CD4-positive, alpha-beta T cell (primary cell): ENCODE results near the gene PLCXD1. TPM values are rescaled to one million over a fixed set of nuclear protein-coding genes. Genes with fewer than 3 reads are reported as not detected.

ENCODE experiments used
- ATAC-seq: fragments of 200-7000 bp; cut with Tn5 transposase; one replicate; pipeline ENCODE4 v1.10.0; 2022; ENCODE audit warnings: mild to moderate bottlenecking; ENCODE audit not compliant: poor library complexity
- CTCF ChIA-PET: fragments of 350-600 bp; sonication (Branson Sonifier 250); formaldehyde crosslinking; loops from one replicate; lab custom pipeline; 2021; ENCODE audit warnings: antibody characterized with exemption, inconsistent platforms; lab: Charles Lee
- POLR2A ChIA-PET: fragments of 350-600 bp; sonication (Branson Sonifier 250); formaldehyde crosslinking; loops from one replicate; lab custom pipeline; 2021; ENCODE audit warnings: antibody characterized with exemption, inconsistent platforms; lab: Charles Lee
- DNase-seq, 14 experiments: peaks; one replicate each; pipeline ENCODE4 v3.0.0-alpha.2; 2013 to 2020; ENCODE audit warnings: mixed read lengths in 2 of 14
- H3K27ac ChIP-seq, 2 donors: one replicate each; pipeline versions ENCODE4 v1.5.1 to v1.7.0; 2013; ENCODE audit warnings: low read length in 2 of 2, low read depth in 1 of 2, mild to moderate bottlenecking in 1 of 2
- H3K27me3 ChIP-seq, 2 experiments: 1 replicate in 1 of 2; 2 replicates in 1 of 2; pipeline versions ENCODE4 v1.6.1 to v1.7.0; 2013; ENCODE audit warnings: low read length in 2 of 2, control low read depth in 1 of 2, mild to moderate bottlenecking in 1 of 2, moderate library complexity in 1 of 2; ENCODE audit not compliant: insufficient read depth in 2 of 2, control insufficient read depth in 1 of 2
- H3K36me3 ChIP-seq: one replicate; pipeline ENCODE4 v1.6.1; 2013; ENCODE audit warnings: low read length, control low read depth; ENCODE audit not compliant: insufficient read depth
- H3K4me1 ChIP-seq: one replicate; pipeline ENCODE4 v1.6.1; 2013; ENCODE audit warnings: low read length, control low read depth; ENCODE audit not compliant: insufficient read depth
- H3K4me3 ChIP-seq: one replicate; pipeline ENCODE4 v1.5.1; 2013; ENCODE audit warnings: mild to moderate bottlenecking, low read length, moderate library complexity
- H3K9me3 ChIP-seq, 2 experiments: 1 replicate in 1 of 2; 2 replicates in 1 of 2; pipeline versions ENCODE4 v1.6.1 to v1.7.0; 2013; ENCODE audit warnings: low read length in 2 of 2, mild to moderate bottlenecking in 2 of 2, control low read depth in 1 of 2, moderate library complexity in 1 of 2; ENCODE audit not compliant: control insufficient read depth in 1 of 2, insufficient read depth in 1 of 2
- H3K27ac Mint-ChIP-seq: one replicate; pipeline ENCODE4 v1.8.0; 2020; ENCODE audit warnings: mixed read lengths
- H3K27me3 Mint-ChIP-seq: one replicate; pipeline ENCODE4 v1.8.0; 2021; ENCODE audit warnings: mixed read lengths
- H3K36me3 Mint-ChIP-seq: one replicate; pipeline ENCODE4 v1.8.0; 2021; ENCODE audit warnings: low read depth, mixed read lengths
- H3K4me1 Mint-ChIP-seq: one replicate; pipeline ENCODE4 v1.8.0; 2021; ENCODE audit warnings: low read depth, mixed read lengths
- H3K4me3 Mint-ChIP-seq: one replicate; pipeline ENCODE4 v1.8.0; 2020; ENCODE audit warnings: mild to moderate bottlenecking, mixed read lengths
- H3K9me3 Mint-ChIP-seq: one replicate; pipeline ENCODE4 v1.8.0; 2020; ENCODE audit warnings: mixed read lengths
- CTCF ChIP-seq: fragments of 200-600 bp; IDR thresholded peaks from one replicate; pipeline ENCODE4 v1.8.0; 2022; ENCODE audit warnings: antibody characterized with exemption, mild to moderate bottlenecking
- intact Hi-C, 2 experiments: fragments of 100-400 bp; cut with DNase I in 1 of 2; cut with micrococcal nuclease in 1 of 2; formaldehyde crosslinking; loops; one replicate each; pipeline versions ENCODE4 v1.15.1 to v1.9.0; 2023 to 2025; cut with DNase I, micrococcal nuclease
- total RNA-seq, 174 experiments: library from RNA in 2 of 174; stranded (reverse) in 2 of 174; gene quantifications; one replicate each; pipeline ENCODE4 v1.2.3 and lab custom pipeline; 2021 to 2026

Gene PLCXD1
- total RNA-seq, 2 experiments from 2014 or later, result 33.0 to 35.8 TPM

- no peaks in the 10 kb centered on the region for H3K4me1 Mint-ChIP-seq
- TF ChIP-seq CTCF, result no peak
- ChIA-PET CTCF (no interaction called here), POLR2A (no interaction called here)
- no peak overlapping the region for H3K27ac Mint-ChIP-seq
- no peaks in the 10 kb centered on the region for H3K9me3 Mint-ChIP-seq
- H3K4me1 ChIP-seq, result peaks cover 8% of the 10 kb centered on the region
- no peak for ATAC-seq
- no peaks in the 10 kb centered on the region for H3K36me3 ChIP-seq
- no peak overlapping the region for H3K27ac ChIP-seq
- no peaks in the 10 kb centered on the region for H3K27me3 Mint-ChIP-seq
- H3K9me3 ChIP-seq, result no peaks in the 10 kb centered on the region
- no peak overlapping the region for H3K4me3 ChIP-seq
- no peak overlapping the region for H3K4me3 Mint-ChIP-seq
- no peak for DNase-seq
- intact Hi-C loops, result no loop called here
- H3K27me3 ChIP-seq, result peaks cover 0 to under 1% of the 10 kb centered on the region in 2 experiments
- no peaks in the 10 kb centered on the region for H3K36me3 Mint-ChIP-seq
Measured at GRCh38 chrX:270848-271367, 10.3 kb upstream of the PLCXD1 start.

- peaks cover 12% of the 10 kb centered on the region for H3K4me1 Mint-ChIP-seq
- intact Hi-C loops, result no loop called here
- no peaks in the 10 kb centered on the region for H3K27me3 Mint-ChIP-seq
- H3K27me3 ChIP-seq, result peaks cover 0 to 4% of the 10 kb centered on the region in 2 experiments
- no peak overlapping the region for H3K27ac Mint-ChIP-seq
- no peaks in the 10 kb centered on the region for H3K36me3 ChIP-seq
- H3K4me3 ChIP-seq, result no peak overlapping the region
- H3K36me3 Mint-ChIP-seq, result no peaks in the 10 kb centered on the region
- CTCF ChIA-PET, result no interaction called here
- H3K4me3 Mint-ChIP-seq, result peak overlapping the region; percentile 82
- ATAC-seq (no peak), DNase-seq (peak in 2 of 14 experiments; percentile 25 to 49)
- H3K9me3 ChIP-seq, result no peaks in the 10 kb centered on the region
- no peak overlapping the region for H3K27ac ChIP-seq
- POLR2A ChIA-PET, result no interaction called here
- H3K9me3 Mint-ChIP-seq, result no peaks in the 10 kb centered on the region
- TF ChIP-seq CTCF, result no peak
- peaks cover 27% of the 10 kb centered on the region for H3K4me1 ChIP-seq
Measured at GRCh38 chrX:274904-275475, 6.2 kb upstream of the PLCXD1 start.

GRCh38 chrX:275476-275966 is 5.7 kb upstream of the PLCXD1 start:
- ATAC-seq (peak; percentile 30), DNase-seq (peak in 1 of 14 experiments; percentile 28)
- POLR2A ChIA-PET, result no interaction called here
- H3K9me3 ChIP-seq, result no peaks in the 10 kb centered on the region
- intact Hi-C loops, result no loop called here
- peaks cover 12% of the 10 kb centered on the region for H3K4me1 Mint-ChIP-seq
- H3K4me1 ChIP-seq, result peaks cover 29% of the 10 kb centered on the region
- peak overlapping the region; percentile 82 for H3K4me3 Mint-ChIP-seq
- no peak overlapping the region for H3K27ac ChIP-seq
- H3K27ac Mint-ChIP-seq, result no peak overlapping the region
- H3K36me3 ChIP-seq, result no peaks in the 10 kb centered on the region
- CTCF ChIA-PET, result no interaction called here
- H3K27me3 ChIP-seq, result peaks cover 0 to 4% of the 10 kb centered on the region in 2 experiments
- H3K4me3 ChIP-seq, result peak overlapping the region; percentile 65
- no peaks in the 10 kb centered on the region for H3K27me3 Mint-ChIP-seq
- H3K36me3 Mint-ChIP-seq, result no peaks in the 10 kb centered on the region
- TF ChIP-seq CTCF, result no peak
- H3K9me3 Mint-ChIP-seq, result no peaks in the 10 kb centered on the region
